ENCODE results near the gene PRLR.

The PRLR gene

DNA sequence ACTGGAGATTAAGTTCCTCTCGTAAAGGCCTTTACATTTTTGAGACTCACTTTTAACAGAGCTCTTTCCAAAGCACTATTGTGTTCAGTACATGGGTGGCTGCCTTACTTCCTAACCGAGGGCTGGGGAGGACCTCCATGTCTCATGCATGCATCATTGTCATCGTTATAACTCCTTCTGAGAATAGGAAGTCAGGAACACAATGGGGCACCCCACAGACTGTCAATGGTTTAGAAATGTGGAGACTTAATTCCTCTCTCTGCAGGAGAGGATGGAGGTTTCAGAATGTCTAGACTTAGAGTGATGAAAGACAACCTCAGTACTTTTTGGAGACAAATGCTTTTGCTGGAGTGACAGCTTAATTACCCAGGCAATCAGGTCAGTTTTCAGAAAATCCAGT, 83.9 kb downstream of the PRLR start:
- TF ChIP-seq, protein P1, sequence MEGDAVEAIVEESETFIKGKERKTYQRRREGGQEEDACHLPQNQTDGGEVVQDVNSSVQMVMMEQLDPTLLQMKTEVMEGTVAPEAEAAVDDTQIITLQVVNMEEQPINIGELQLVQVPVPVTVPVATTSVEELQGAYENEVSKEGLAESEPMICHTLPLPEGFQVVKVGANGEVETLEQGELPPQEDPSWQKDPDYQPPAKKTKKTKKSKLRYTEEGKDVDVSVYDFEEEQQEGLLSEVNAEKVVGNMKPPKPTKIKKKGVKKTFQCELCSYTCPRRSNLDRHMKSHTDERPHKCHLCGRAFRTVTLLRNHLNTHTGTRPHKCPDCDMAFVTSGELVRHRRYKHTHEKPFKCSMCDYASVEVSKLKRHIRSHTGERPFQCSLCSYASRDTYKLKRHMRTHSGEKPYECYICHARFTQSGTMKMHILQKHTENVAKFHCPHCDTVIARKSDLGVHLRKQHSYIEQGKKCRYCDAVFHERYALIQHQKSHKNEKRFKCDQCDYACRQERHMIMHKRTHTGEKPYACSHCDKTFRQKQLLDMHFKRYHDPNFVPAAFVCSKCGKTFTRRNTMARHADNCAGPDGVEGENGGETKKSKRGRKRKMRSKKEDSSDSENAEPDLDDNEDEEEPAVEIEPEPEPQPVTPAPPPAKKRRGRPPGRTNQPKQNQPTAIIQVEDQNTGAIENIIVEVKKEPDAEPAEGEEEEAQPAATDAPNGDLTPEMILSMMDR (IDR thresholded peaks at IDR 0.05; ENCODE audit: extremely low read depth, missing control alignments) = no peak
- DNase-seq (ENCODE audit: low spot score) = no peak

DNA sequence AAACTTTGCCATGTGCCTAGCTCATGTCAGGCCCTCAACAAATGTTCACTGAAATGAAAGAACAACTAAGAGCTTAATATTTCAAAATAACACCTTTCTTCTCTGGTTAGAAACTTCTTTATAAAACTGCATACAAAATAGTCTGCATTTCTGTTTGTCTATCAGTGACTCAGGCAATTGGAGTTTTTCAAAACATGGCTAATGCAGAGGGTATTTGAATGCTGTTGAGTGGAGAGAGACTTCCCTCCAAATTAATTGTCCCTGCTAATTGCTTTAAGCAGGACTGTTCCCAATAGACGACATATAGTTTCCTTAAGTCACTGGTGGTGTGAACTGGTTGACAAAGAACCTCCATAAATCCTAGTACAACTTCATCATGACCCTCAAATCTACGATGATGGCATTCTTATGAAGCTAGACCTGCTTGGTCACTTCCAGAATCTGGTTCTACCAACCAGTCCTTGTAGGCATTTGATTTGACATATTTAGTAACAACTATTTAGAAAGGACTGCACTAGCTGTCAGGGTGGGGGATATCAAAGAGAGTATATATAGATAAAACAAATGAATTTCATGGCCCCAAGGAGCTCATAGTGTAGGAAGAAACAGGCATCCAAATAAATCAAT, 84.5 kb downstream of the PRLR start:
- DNase-seq (ENCODE audit: low spot score) = no peak
- TF ChIP-seq, protein P1 (IDR thresholded peaks at IDR 0.05; ENCODE audit: extremely low read depth, missing control alignments) = no peak

DNA sequence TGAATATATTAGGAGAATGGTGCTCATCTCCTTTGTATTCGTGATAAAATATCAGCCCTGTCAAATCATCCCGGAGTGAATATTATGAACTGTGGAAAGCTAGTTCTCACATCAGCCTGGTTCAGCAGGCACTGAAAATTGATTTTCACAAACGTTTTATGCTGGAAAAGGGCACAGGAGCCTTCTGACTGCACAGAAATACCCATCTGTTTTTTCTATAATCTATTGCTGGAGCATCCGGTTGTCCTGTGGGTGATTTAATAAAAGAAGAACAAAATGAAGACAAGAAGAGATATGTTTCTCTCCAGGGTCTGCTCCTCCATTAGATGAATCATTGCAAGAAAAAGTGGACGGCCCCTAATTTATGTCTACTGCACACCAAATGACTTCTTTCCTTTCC, 85.3 kb downstream of the PRLR start:
- no peak for DNase-seq (ENCODE audit: low spot score)
- TF ChIP-seq, protein P1 (IDR thresholded peaks at IDR 0.05; ENCODE audit: extremely low read depth, missing control alignments) = no peak

DNA sequence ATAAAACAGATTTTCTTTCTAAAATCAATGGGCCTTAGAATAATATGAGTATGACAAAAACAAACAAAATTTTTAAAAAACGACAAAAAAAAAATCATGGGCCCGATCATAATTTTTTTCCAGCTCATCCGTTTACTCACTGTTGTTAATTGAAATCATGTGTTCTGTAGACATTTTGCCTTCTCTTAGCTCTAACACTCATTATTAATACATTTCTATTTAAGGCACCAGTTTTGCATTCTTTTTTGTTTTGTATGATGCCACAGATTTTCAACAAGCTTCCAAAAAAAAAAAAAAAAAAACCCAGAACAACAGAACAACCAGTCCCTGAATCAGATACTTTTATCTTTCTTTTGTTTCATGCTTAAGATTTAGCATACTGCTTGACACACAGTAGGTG, 86.4 kb downstream of the PRLR start:
- TF ChIP-seq, protein P1 (IDR thresholded peaks at IDR 0.05; ENCODE audit: extremely low read depth, missing control alignments) = no peak
- DNase-seq (ENCODE audit: low spot score) = no peak

DNA sequence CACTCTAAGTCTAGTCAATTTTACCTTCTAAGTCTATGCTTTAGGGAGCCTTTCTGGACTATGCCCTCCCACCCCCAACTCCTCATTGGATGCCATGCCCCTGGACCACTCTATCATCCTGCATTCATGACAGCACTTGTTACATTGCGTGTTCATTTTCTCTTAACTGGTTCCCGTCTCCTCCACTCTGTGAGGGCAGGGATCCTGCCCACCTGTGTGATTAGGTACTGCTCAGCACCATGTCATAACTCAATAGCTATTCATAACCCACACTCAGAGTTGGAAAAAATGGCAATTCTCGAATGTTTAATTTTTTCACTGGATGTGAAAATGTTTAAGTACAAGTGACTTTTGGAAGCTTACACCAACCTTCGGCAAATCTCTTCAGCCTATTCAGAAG, 88.5 kb downstream of the PRLR start:
- TF ChIP-seq, protein P1 (IDR thresholded peaks at IDR 0.05; ENCODE audit: extremely low read depth, missing control alignments) = no peak

DNA sequence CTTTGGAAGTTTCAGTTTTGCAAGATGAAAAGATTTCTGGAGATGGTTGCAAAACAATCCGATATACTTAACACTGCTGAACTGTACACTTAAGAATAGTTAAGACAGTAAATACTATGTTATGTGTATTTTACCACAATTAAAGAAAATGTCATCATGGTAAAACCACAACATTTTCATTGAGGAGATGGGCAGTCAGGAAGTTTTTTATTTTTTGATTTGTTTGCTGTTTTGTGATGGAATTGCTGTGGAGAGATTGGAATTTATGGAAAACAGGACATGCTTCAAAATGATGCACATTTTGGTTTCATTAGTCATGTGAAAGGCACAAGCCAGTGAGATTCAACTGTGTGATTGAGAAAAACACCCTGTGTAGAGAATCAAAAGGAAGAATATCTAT, 92.1 kb downstream of the PRLR start:
- TF ChIP-seq, protein P1 (IDR thresholded peaks at IDR 0.05; ENCODE audit: extremely low read depth, missing control alignments) = no peak
- no peak for DNase-seq (ENCODE audit: low spot score)

More for the DNA sequence above, 88.5 kb downstream of the PRLR start:
- DNase-seq (ENCODE audit: low spot score) = no peak

DNA sequence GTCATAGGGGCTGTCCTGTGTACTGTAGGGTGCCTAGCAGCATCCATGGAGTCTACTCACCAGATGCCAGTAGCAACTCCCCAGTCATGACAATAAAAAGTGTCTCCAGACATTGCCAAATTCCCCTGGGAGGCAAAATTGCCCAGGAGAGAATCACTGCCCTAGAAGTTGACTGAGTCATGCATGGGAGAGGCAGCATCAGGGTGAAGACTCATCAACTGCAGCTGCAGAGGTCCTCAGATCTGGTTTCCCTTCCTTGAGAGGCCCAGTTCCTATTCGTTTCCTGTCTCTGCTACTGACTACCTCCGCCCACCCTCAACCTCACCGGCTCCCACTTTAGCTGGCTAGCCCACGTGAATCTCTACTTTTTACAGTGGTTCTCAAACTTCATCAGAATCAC, 93.9 kb downstream of the PRLR start:
- no peak for DNase-seq (ENCODE audit: low spot score)
- TF ChIP-seq, protein P1 (IDR thresholded peaks at IDR 0.05; ENCODE audit: extremely low read depth, missing control alignments) = no peak

Data from GM20000 (cell line).